Hematopoietic multipotent progenitor cell (in vitro differentiated cells): Measurements from ENCODE around the gene KLK3. TPM values are rescaled to one million over a fixed set of nuclear protein-coding genes. Genes with fewer than 3 reads are reported as not detected.
"Not testable (repeated sequence)": the region's sequence is repeated elsewhere in the genome, so short reads cannot be mapped to it uniquely, and the experiment has no call there.

Source experiments
- DNase-seq, 3 donors: peaks; one replicate each; pipeline ENCODE4 v3.0.0-alpha.2; 2011 to 2015; ENCODE audit warnings: low read depth in 2 of 3, low spot score in 2 of 3
- total RNA-seq: library from RNA; depleted of rRNA; stranded (reverse); fragments of >200 nt; gene quantifications from one replicate; pipeline ENCODE4 v1.2.3, GENCODE V29; 2012

KLK3 gene
- total RNA-seq: under 0.01 TPM

DNA sequence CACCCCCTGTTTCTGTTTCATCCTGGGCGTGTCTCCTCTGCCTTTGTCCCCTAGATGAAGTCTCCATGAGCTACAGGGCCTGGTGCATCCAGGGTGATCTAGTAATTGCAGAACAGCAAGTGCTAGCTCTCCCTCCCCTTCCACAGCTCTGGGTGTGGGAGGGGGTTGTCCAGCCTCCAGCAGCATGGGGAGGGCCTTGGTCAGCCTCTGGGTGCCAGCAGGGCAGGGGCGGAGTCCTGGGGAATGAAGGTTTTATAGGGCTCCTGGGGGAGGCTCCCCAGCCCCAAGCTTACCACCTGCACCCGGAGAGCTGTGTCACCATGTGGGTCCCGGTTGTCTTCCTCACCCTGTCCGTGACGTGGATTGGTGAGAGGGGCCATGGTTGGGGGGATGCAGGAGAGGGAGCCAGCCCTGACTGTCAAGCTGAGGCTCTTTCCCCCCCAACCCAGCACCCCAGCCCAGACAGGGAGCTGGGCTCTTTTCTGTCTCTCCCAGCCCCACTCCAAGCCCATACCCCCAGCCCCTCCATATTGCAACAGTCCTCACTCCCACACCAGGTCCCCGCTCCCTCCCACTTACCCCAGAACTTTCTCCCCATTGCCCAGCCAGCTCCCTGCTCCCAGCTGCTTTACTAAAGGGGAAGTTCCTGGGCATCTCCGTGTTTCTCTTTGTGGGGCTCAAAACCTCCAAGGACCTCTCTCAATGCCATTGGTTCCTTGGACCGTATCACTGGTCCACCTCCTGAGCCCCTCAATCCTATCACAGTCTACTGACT is at the start of gene KLK3:
Gene KLK3, plus strand, starts transcription at position 280 of the 775 bp plus-strand sequence. Its CDS starts 41 bp downstream, at position 321.
- no peak for DNase-seq

DNA sequence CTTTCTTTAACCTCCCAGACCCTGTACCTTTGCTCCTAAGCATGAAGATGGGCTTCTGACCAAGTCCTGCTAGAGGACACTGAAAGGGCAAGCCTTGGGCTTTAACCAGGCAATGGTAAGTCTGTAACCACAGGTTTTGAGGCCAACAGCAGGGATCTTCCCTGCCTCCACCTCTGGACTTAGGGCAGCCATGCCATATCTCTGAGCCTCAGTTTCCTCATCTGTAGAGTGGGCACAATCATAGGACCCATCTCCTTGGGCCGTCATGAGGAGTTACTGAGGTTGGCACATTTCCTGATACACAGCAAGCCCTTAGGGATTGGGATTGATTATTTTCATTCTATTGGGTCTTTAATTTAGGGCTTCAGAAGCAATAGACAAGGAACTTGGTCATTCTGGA is 45.9 kb upstream of the KLK3 start:
- DNase-seq: no peak

DNA sequence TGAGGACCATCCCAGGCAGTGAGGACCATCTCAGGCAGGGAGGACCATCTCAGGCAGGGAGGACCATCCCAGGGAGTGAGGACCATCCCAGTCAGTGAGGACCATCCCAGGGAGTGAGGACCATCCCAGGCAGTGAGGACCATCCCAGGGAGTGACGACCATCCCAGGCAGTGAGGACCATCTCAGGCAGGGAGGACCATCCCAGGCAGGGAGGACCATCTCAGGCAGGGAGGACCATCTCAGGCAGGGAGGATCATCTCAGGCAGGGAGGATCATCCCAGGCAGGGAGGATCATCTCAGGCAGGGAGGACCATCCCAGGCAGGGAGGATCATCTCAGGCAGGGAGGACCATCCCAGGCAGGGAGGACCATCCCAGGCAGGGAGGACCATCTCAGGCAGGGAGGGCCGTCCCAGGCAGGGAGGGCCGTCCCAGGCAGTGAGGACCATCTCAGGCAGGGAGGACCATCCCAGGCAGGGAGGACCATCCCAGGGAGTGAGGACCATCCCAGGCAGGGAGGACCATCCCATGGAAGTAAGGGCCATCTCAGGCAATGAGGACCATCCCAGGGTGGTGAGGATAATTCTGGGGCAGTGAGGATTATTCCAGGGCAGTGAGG is 43.0 kb upstream of the KLK3 start:
- DNase-seq: not testable (repeated sequence)

DNA sequence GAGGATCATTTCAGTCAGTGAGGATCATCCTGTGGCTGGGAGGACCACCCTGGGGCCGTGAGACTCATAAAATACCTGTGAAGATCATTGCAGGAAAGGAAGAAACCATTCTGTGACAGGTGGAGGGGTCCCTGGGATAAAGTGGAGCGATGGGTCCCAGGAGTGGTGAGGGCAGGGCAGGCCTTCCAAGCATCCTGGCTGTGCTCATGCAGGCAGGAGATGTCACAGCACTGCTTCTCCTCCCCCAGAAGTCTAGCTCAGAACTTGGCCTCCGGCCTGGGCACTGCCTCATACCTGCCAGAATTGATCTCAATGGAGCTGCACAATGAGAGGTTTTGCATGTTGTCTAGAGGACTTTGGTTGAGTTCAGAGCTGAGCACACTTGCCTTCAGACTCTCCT is 42.2 kb upstream of the KLK3 start:
- DNase-seq: no peak

DNA sequence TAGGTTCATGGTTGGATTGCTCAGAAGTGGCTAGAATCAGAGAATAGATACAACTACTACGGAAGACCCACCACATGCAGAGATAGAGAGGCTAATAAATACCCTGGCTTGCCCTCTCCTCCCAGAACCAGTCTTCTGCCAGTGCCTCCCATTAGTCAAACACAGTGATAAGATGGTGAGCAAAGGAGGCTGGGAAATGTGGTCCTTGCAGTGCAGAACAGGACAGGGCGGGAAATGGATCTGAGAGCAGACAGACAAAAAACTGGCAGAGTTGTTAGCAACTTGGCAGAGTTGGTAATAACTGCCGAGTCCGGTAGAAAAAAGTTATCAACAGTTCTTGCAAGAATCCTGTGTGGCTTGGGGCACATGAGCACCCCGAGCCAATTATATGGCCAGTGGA is 39.8 kb upstream of the KLK3 start:
- DNase-seq: no peak

DNA sequence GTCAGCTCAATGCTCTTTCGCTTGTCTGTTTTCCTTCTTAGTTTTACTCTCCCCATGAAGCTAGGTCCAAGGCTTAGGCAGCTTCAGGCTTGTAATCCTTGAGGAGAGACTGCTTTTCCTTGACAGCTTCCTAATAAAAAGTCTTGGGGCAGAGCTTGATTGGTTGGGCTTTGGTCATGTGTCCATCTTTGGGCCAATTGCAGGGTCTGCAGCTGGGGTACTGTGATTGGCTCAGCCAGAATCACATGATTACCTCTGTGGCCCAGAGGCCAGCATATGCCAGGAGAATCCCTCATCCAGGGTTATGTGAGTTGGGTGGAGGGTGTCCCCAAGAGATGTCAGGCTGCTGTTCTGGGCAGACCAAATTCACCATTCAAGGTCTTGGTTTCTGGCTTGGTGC is 39.3 kb upstream of the KLK3 start:
- DNase-seq: no peak

DNA sequence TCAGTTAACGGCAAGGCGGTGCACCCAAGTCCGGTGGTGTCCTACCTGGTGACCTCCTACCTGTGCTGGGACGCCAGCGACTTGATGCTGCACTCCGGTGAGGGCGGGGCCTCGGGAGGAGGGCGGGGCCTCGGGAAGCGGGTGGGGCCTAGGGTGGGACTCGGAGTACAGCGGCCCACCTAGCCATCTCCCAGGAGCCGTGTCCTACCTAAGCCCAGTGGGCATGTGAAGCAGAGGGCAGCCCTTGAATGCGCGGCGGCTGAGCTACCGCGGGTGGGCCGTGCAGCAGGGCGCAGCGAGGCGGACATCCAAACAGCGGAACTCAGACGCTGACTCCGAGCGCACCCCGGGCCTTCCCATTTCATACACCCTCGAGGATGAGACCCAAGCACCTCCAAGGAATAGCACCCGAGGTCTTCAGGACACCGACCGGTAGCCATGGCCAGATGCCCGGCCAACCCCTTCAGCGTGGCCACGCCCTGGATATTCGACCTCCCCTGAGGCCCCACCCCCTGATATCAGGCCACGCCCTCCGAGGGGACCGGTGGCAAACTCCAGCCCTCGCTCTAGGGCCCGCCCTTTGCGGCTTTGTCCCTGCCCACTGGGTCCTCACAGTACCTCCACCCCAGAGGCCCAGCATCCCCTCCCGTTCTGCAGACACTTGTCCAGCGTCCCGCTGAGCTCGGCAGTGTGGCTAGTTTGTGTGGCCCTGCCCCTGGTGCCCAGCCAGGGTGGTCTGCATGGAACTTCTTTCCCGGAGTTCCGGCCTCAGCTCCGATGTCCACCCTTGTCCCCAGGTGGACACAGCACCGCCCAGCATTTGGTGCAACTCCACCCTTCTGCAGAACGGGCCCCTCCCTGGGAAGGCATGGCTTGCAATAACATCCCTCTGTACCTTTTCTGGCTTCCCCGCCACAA is 36.5 kb upstream of the KLK3 start:
- DNase-seq: peak in 2 of 3 donors; percentile 23 to 34

DNA sequence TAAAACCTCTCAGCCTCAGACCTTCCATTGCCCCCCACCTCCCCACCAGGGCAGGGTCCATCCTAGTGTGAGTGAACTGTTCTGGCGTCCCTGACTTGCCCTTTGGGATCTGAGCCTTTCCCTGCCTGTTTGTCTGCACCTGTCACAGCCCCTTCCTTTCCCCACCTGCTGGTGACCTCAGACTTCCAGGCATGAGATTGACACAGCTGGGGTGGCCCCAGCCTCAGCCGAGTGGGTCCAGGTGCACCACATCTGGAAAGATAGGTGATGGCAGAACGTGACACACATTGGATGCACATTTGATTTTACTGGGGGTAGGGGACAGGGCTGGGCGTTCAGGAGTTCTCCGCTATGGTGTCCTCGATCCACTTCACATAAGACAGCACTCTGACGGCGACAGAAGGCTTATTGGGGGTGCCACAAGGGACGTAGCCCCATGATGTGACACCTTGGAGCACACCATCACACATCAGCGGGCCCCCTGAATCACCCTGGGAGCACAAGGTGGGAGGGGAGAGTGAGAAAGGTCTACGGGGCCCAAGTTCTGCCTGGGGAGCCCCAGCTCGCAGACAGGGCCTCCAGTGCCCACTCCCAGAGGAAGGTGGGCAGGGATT is 35.7 kb upstream of the KLK3 start:
- no peak for DNase-seq

DNA sequence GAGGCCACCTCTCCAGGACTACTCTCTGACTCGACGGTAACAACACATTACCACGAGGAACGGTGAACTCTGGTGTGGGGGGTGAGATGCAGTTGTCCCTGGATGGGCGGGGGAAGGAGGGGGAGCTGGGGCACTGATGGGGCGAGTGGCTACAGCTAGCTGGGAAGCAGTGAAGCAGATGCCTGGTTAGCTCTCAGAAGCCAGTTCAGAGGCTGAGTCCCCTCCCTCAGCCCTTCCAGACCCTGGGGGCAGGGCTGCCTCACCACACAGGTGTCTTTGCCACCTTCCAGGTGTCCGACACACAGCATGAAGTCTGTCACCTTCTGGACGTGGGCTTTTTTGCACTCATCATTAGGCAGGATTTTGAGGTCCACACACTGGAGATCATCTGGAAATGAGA is 35.1 kb upstream of the KLK3 start:
- no peak for DNase-seq

DNA sequence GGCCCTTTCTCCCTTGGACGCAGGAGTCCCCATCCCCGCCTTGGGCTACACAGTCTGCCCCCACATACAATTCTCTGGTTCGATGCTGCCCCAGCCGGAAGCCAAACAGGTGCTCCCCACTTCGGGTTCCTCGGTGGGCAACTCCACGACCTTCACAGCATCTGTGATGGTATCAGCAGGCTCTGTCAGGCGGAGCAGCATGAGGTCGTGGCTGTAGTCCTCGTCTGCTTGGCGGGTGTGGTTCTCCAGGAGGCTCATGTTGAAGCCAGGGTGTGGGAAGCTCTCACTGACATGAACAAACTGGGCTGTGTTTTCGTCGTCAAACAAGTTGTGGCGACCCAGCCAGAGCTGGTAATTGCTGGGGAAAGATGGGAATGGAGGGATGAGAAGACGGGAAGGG is 34.6 kb upstream of the KLK3 start:
- no peak for DNase-seq

DNA sequence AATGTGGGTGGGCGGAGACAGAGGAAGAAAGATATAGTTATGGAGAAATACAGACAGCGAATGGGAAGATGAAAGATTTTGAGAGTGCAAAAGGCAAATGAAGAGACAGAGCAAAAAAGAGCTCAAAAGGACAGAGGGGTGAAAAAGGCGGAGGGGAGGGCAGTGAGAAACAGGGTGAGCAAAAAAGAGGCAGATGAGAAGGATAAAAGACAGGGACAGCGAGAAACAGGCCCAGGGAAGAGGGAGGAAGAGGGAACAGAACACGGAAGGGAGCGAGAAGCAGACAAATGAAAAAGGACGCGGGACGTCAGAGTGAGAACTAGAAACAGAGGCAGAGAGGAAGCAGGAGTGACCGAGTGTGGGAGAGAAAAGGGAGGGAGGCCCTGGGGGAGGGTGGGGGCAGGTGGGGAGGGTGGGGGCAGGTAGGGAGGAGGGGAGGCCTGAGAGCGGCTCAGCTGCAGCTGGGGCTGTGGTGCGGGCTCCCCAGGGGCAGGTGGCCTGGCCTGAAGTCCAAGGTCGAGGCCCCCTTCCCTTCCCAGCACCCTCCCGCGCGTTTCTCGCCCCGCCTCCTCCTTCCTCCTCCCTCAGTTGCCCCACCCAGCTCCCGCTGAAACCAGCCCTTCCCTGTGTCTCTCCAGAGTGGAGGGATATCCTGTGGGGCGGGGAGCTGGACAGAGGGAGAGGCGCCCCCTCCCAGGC is 34.0 kb upstream of the KLK3 start:
- DNase-seq: no peak

DNA sequence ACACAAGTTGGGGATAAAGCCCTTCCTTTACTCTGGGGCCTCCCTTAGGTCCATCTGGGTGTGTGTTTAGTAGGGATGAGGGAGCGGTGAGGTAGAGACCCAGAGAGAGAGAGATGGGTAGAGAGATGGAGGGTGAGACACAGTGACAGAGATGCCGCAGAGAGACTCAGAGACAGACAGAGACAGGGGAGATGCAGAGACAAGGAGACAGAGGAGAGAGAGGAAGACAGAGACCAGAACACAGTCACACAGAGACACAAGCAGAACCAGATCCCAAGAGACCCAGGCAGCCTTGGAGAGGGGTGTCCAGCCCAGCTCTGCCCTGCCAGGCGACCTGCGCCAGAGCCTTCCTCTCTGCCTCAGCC is 33.5 kb upstream of the KLK3 start:
- no peak for DNase-seq

DNA sequence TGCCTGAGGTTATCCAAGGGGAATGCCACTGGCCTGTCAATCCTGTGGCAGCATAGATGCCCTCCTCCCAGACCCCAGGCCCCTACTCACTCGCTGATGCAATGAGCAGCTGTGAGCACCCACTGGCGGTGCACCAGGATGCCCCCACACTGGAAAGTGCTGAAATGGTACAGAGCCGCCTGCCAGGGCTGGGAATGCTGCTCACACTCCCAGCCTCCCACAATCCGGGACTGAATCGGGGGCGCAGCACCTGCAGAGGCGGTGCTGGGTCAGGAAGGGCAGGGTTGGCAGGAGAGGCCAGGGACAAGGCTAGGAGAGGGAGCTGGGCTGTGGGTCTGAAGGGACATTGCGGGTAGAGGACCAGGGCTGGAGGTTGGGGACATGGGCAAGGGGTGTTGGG is 33.1 kb upstream of the KLK3 start:
- DNase-seq: no peak

DNA sequence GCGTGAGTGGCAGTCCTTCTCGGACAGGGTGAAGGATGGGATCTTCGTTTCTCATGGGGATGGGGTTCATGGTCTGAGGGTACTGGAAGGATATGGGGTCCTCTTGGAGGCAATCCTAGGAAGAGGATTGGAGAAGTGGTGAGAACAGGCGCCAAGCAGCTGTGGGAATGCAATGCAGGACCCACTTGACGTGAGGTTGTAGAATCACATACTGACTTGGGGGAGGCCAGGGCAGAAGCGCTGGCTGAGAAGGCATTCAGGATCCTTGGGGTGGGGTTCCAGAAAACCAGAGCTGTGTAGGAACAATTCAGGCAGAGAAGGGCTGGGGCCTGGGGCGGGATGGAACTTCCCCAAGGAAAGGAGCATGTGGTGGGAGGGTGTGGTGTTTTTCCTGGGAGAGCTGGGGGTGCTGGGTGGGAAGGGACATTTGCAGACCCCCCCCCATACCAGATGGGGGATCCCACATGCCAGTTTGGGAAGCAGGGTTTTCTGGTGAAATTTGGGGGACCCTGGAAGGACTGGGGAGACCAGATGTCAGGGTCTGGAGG is 32.0 kb upstream of the KLK3 start:
- DNase-seq: no peak

DNA sequence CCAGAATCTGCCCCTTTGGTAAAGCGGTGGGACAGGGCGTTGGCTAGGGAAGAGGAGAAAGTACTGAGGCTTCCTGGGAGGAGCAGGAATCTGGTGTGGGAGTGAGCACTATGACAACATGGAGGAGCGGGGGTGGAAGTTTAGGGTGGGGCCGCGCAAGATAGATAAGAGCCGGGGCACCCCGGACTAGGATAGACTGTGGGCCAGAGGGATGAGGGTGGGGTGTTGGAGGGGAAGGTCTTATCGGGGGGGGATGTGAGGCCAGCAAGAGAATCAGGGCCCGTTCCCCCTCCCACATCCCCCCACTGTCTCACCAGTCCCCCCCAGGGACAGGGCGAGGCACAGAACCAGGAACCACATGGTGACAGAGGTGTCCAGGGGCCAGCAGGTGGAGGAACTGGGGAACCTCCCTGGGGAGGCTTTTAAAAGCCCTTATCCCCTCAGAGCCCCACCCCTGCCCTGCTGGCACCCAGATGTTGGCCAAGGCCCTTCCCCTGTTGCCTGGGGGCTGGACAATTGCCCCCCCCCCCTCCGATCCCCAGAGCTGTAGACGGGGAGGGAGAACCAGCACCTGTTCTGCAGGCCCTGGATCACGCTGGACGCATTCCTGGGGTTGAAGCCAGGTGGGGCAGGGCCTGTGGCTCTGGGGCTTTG is 31.2 kb upstream of the KLK3 start, which contains the start of gene KLK1:
Gene KLK1, minus strand, starts transcription at position 399 of the 654 bp plus-strand sequence. Its CDS starts 39 bp downstream, at position 360.
- no peak for DNase-seq

DNA sequence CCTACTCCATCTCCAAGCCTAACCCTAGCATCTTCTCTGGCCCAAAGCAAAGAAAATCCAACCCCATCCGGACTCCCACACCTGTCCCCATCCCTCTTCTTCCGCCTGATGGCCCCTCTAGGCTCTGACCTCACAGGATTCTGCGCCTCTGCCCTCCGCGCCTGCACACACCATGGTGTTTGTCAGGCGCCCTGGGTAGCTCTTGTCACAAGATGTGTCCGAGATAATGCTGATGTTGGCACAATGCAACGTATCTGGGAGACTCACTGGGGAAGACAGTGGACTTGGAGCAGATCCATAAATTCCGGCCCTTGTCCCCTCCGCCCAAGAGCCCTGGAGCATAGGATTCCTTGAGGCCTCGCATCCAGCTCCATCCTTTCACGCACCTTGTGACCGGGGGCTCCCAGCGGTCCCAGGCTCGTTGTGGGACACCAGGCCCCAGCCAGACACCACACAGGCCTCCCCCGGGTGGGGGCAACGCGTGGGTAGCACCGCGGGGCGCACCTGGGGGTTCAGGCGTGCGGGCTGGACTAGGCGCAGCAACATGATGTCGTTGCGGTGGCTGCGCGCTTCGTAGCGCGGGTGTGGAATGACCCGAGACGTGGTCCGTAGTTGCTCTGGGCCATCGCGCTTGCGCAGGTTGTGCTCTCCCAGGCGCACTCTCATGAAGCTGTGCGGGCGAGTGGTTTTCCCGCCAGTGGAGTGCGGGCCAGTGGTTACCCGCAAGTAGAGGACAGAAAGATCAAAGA is 28.0 kb upstream of the KLK3 start:
- no peak for DNase-seq

DNA sequence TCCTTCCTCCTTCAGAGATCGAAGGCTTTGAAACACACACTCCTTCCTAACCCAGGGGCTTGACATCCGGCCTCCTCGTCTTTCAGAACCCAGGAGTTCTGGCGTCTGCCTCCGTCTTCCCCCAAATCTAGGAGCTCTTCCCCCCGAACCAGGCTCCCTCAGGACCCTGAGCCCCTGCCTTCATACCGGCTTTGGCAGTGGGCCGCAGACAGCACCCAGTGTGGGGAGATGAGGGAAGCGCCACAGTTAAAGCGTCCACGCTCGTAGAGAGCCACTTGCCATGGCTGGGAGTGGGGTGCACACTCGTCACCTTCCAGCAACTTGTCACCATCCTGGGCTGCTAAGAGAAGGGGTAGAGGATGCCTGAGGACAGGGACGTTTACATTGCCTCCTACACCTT is 27.2 kb upstream of the KLK3 start:
- no peak for DNase-seq

DNA sequence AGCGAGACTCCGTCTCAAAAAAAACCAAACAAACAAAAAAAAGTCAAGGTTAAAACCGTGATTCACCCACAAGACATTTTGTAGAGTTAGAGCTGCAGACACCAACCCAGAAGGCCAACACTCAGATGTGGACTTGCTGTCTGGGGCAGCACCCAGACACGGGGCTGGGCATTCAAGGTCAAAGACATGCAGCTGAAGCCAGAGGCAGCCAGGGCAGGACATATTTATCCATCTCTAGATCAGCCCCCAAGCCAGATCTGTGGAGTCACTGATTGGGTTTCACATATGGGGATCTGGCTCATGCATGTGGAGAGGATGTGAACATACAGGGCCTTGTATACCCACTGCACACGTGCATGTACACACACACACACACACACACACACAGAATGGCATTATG is 24.9 kb upstream of the KLK3 start:
- no peak for DNase-seq
